OCI-LY7 (cell line): ENCODE results near the gene SCLT1.

Source experiments
- CTCF ChIP-seq: fragments of 200-600 bp; sonication (generic); conservative IDR thresholded peaks from 2 replicates; pipeline ENCODE4 v1.5.1; 2014; ENCODE audit warnings: mild to moderate bottlenecking, antibody characterized with exemption, low read length, moderate library complexity, mixed read lengths
- EZH2phosphoT487 ChIP-seq: fragments of 200-600 bp; sonication (generic); IDR thresholded peaks from 2 replicates; pipeline ENCODE4 v1.6.1; 2018; ENCODE audit warnings: low read depth, borderline replicate concordance, mild to moderate bottlenecking, mixed run types, antibody characterized with exemption, low read length, moderate library complexity, mixed read lengths

GRCh38 chr4:129113919-129114318 lies 20.6 kb upstream of the SCLT1 start:
- TF ChIP-seq CTCF (no peak), EZH2phosphoT487 (no peak)
